Measurements from ENCODE around the gene NEIL1. TPM values are rescaled to one million over a fixed set of nuclear protein-coding genes. Genes with fewer than 3 reads are reported as not detected.

Gene NEIL1
- total RNA-seq, 1 donor, result 3.6 TPM

GRCh38 chr15:75356517-75356916 is 9.7 kb downstream of the NEIL1 start:
- Histone ChIP-seq H3K27ac (ENCODE audit: low read depth, low read length) (no peak overlapping the region), H3K9me3 (ENCODE audit: low read depth, low read length) (no peaks in the 10 kb centered on the region)

GRCh38 chr15:75357976-75358673 is 11.3 kb downstream of the NEIL1 start:
- no peaks in the 10 kb centered on the region for H3K9me3 ChIP-seq (ENCODE audit: low read depth, low read length)
- no peak for DNase-seq (ENCODE audit: insufficient read length, low spot score, missing footprints)
- H3K36me3 ChIP-seq (ENCODE audit: insufficient read depth, low read length), result peaks cover 46% of the 10 kb centered on the region
- H3K4me3 ChIP-seq (ENCODE audit: insufficient read depth, low read length), result no peak overlapping the region
- no peak overlapping the region for H3K27ac ChIP-seq (ENCODE audit: low read depth, low read length)
- H3K4me2 ChIP-seq (ENCODE audit: insufficient read depth, low read length), result no peak overlapping the region
- no peak for TF ChIP-seq CTCF (IDR thresholded peaks at IDR 0.05; ENCODE audit: extremely low read depth, low read depth, low read length)
- H3K79me2 ChIP-seq (ENCODE audit: insufficient read depth, low read length), result no peaks in the 10 kb centered on the region
- H3K4me1 ChIP-seq (ENCODE audit: insufficient read depth, low read length), result no peaks in the 10 kb centered on the region
- H3K27me3 ChIP-seq (ENCODE audit: insufficient read depth, low read length), result no peaks in the 10 kb centered on the region
- no peak overlapping the region for H2AFZ ChIP-seq (ENCODE audit: low read length)
- peaks cover 2% of the 10 kb centered on the region for H4K20me1 ChIP-seq (ENCODE audit: insufficient read depth, low read length)

More at GRCh38 chr15:75356517-75356916, 9.7 kb downstream of the NEIL1 start:
- Histone ChIP-seq H3K4me3 (ENCODE audit: insufficient read depth, low read length) (no peak overlapping the region), H2AFZ (ENCODE audit: low read length) (no peak overlapping the region), H3K4me1 (ENCODE audit: insufficient read depth, low read length) (no peaks in the 10 kb centered on the region), H3K4me2 (ENCODE audit: insufficient read depth, low read length) (no peak overlapping the region), H3K36me3 (ENCODE audit: insufficient read depth, low read length) (peaks cover 39% of the 10 kb centered on the region), H3K27me3 (ENCODE audit: insufficient read depth, low read length) (no peaks in the 10 kb centered on the region), H3K79me2 (ENCODE audit: insufficient read depth, low read length) (no peaks in the 10 kb centered on the region), H4K20me1 (ENCODE audit: insufficient read depth, low read length) (peaks cover 2% of the 10 kb centered on the region)
- no peak for DNase-seq (ENCODE audit: insufficient read length, low spot score, missing footprints)
- no peak for TF ChIP-seq CTCF (IDR thresholded peaks at IDR 0.05; ENCODE audit: extremely low read depth, low read depth, low read length)

- Histone ChIP-seq H3K9me3 (ENCODE audit: low read depth, low read length) (no peaks in the 10 kb centered on the region), H3K4me1 (ENCODE audit: insufficient read depth, low read length) (no peaks in the 10 kb centered on the region), H3K79me2 (ENCODE audit: insufficient read depth, low read length) (no peaks in the 10 kb centered on the region), H3K27ac (ENCODE audit: low read depth, low read length) (no peak overlapping the region), H3K4me2 (ENCODE audit: insufficient read depth, low read length) (no peak overlapping the region), H3K36me3 (ENCODE audit: insufficient read depth, low read length) (peaks cover 48% of the 10 kb centered on the region), H3K27me3 (ENCODE audit: insufficient read depth, low read length) (no peaks in the 10 kb centered on the region), H4K20me1 (ENCODE audit: insufficient read depth, low read length) (no peaks in the 10 kb centered on the region), H3K4me3 (ENCODE audit: insufficient read depth, low read length) (no peak overlapping the region), H2AFZ (ENCODE audit: low read length) (no peak overlapping the region)
- DNase-seq (ENCODE audit: insufficient read length, low spot score, missing footprints), result no peak
- no peak for TF ChIP-seq CTCF (IDR thresholded peaks at IDR 0.05; ENCODE audit: extremely low read depth, low read depth, low read length)
These were observed 12.1 kb downstream of the NEIL1 start for GRCh38 chr15:75358771-75359536.

Measured in osteoblast (primary cell).